ENCODE measurements around the gene GCC1. TPM values are rescaled to one million over a fixed set of nuclear protein-coding genes. Genes with fewer than 3 reads are reported as not detected.
A peak's percentile ranks its signal among the peaks of the same experiment; 100 is the strongest.

Gene GCC1
- total and polyA plus RNA-seq, 2 donors (not counting 1 experiment from before 2014, with no cell fraction given): 10.3 to 25.5 TPM

GRCh38 chr7:127588697-127589482 lies 3.5 kb upstream of the GCC1 start:
- peak overlapping the region; percentile 55 to 80 for H3K27ac ChIP-seq (ENCODE audit: low read length in 2 of 2)
- POLR2A ChIA-PET: interaction anchor here (0.6 kb wide), 1 partner anchor 74 kb away, joined by 3 read pairs; no protein-coding TSS in a partner anchor
- no peak for ATAC-seq (ENCODE audit: low read depth)
- H3K4me1 ChIP-seq (ENCODE audit: control insufficient read depth in 2 of 2, insufficient read depth in 2 of 2, low read length in 2 of 2): peaks cover 33 to 39% of the 10 kb centered on the region in 2 donors
- intact Hi-C loops (cut with micrococcal nuclease): loop anchor here (2.0 to 5.0 kb wide), 2 partner anchors 520 to 1148 kb away; partner anchors contain the start of gene CALU
- Mint-ChIP-seq H3K9me3 (ENCODE audit: insufficient read depth) (no peaks in the 10 kb centered on the region), H3K27ac (peak overlapping the region; percentile 95), H3K4me1 (peaks cover 41% of the 10 kb centered on the region), H3K27me3 (no peaks in the 10 kb centered on the region), H3K4me3 (peak overlapping the region; percentile 98)
- H4K20me1 ChIP-seq (ENCODE audit: control insufficient read depth, insufficient read depth, low read length, poor library complexity, severe bottlenecking): peaks cover under 1% of the 10 kb centered on the region
- peak overlapping the region; percentile 79 for H3K4me2 ChIP-seq (replicated peaks; ENCODE audit: low read depth, low read length, poor library complexity, severe bottlenecking)
- H3K79me2 ChIP-seq (ENCODE audit: control insufficient read depth, insufficient read depth, low read length): peaks cover 29% of the 10 kb centered on the region
- TF ChIP-seq EZH2 (IDR thresholded peaks at IDR 0.05; ENCODE audit: borderline replicate concordance, insufficient read depth, low read depth, low read length, poor library complexity, severe bottlenecking) (no peak), CTCF (IDR thresholded peaks at IDR 0.05) (no peak)
- peak overlapping the region; percentile 28 to 95 (median 87) for H3K4me3 ChIP-seq (ENCODE audit: control extremely low read depth in 1 of 5, extremely low read depth in 1 of 5, insufficient read depth in 1 of 5, low read depth in 2 of 5, low read length in 4 of 5)
- peaks cover 0 to 15% of the 10 kb centered on the region in 2 experiments for H3K36me3 ChIP-seq (replicated peaks in 1 of 2; ENCODE audit: control extremely low read depth in 1 of 2, control insufficient read depth in 1 of 2, extremely low read depth in 1 of 2, insufficient read depth in 2 of 2, low read length in 1 of 2)
- H2AFZ ChIP-seq (ENCODE audit: insufficient read depth, low read depth, low read length, poor library complexity, severe bottlenecking): peak overlapping the region; percentile 81
- H3K9me3 ChIP-seq (ENCODE audit: control extremely low read depth in 1 of 3, control insufficient read depth in 2 of 3, insufficient read depth in 1 of 3, low read length in 2 of 3): peaks cover 0 to 2% (median 0%) of the 10 kb centered on the region in 3 donors
- WGBS (ENCODE audit: insufficient coverage): 3% methylated on average over 29 of the region's 43 CpGs
- H3K27me3 ChIP-seq (replicated peaks in 1 of 4; ENCODE audit: control extremely low read depth in 1 of 4, control insufficient read depth in 3 of 4, insufficient read depth in 4 of 4, low read length in 3 of 4): no peaks in the 10 kb centered on the region
- DNase-seq: no peak
- CTCF ChIA-PET: interaction anchor here (1.0 kb wide), 1 partner anchor 119 kb away, joined by 5 read pairs; no protein-coding TSS in a partner anchor
- peak overlapping the region; percentile 88 for H3K9ac ChIP-seq (ENCODE audit: low read length)
